PFSK-1 (cell line): ENCODE measurements around the gene INSM1.

ENCODE experiments used
- FOXP2 ChIP-seq: optimal IDR thresholded peaks from 2 replicates; pipeline ENCODE3; 2011; ENCODE audit warnings: borderline replicate concordance, control low read depth, inconsistent platforms; ENCODE audit not compliant: insufficient read depth; ENCODE audit errors: extremely low read length, extremely low read depth
- POLR2AphosphoS5 ChIP-seq: IDR thresholded peaks from 2 replicates; pipeline ENCODE4 v1.6.1; 2012; ENCODE audit warnings: low read depth, mild to moderate bottlenecking, control low read depth, low read length, moderate library complexity
- SIN3A ChIP-seq: IDR thresholded peaks from 2 replicates; pipeline ENCODE4 v1.6.1; 2012; ENCODE audit warnings: mild to moderate bottlenecking, low read length, moderate library complexity, borderline replicate concordance; ENCODE audit not compliant: insufficient read depth
- TAF1 ChIP-seq: IDR thresholded peaks from 2 replicates; pipeline ENCODE4 v1.6.1; 2012; ENCODE audit warnings: low read length, control low read depth, borderline replicate concordance; ENCODE audit not compliant: insufficient read depth
- TF ChIP-seq, protein P1 (sequence below), 2 experiments: IDR thresholded peaks; 2 replicates each; pipeline versions ENCODE4 v1.6.1 to v1.8.0; 2011 to 2012; ENCODE audit warnings: low read depth in 2 of 2, low read length in 2 of 2, control low read depth in 1 of 2, inconsistent platforms in 1 of 2, mild to moderate bottlenecking in 1 of 2, moderate library complexity in 1 of 2; ENCODE audit not compliant: insufficient read depth in 1 of 2

The INSM1 gene

DNA sequence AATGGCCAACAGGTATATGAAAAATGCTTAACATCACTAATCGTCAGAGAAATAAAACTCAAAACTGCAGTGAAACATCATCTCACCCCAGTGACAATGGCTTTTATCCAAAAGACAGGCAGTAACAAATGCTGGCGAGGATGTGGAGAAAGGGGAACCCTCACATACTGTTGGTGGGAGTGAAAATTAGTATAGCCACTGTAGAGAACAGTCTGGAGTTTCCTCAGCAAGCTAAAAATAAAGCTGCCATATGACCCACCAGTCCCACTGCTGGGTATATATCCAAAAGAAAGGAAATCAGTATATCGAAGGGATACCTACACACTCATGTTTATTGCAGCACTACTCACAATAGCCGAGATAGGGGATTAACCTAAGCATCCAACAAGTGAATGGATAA lies 23.4 kb upstream of the INSM1 start:
- TF ChIP-seq, protein P1, sequence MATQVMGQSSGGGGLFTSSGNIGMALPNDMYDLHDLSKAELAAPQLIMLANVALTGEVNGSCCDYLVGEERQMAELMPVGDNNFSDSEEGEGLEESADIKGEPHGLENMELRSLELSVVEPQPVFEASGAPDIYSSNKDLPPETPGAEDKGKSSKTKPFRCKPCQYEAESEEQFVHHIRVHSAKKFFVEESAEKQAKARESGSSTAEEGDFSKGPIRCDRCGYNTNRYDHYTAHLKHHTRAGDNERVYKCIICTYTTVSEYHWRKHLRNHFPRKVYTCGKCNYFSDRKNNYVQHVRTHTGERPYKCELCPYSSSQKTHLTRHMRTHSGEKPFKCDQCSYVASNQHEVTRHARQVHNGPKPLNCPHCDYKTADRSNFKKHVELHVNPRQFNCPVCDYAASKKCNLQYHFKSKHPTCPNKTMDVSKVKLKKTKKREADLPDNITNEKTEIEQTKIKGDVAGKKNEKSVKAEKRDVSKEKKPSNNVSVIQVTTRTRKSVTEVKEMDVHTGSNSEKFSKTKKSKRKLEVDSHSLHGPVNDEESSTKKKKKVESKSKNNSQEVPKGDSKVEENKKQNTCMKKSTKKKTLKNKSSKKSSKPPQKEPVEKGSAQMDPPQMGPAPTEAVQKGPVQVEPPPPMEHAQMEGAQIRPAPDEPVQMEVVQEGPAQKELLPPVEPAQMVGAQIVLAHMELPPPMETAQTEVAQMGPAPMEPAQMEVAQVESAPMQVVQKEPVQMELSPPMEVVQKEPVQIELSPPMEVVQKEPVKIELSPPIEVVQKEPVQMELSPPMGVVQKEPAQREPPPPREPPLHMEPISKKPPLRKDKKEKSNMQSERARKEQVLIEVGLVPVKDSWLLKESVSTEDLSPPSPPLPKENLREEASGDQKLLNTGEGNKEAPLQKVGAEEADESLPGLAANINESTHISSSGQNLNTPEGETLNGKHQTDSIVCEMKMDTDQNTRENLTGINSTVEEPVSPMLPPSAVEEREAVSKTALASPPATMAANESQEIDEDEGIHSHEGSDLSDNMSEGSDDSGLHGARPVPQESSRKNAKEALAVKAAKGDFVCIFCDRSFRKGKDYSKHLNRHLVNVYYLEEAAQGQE (IDR thresholded peaks at IDR 0.05; ENCODE audit: insufficient read depth in 1 of 2, low read depth in 2 of 2, low read length in 2 of 2), result no peak
- TF ChIP-seq SIN3A, result no peak
- no peak for TF ChIP-seq FOXP2
- TF ChIP-seq POLR2AphosphoS5, result no peak
- no peak for TF ChIP-seq TAF1

DNA sequence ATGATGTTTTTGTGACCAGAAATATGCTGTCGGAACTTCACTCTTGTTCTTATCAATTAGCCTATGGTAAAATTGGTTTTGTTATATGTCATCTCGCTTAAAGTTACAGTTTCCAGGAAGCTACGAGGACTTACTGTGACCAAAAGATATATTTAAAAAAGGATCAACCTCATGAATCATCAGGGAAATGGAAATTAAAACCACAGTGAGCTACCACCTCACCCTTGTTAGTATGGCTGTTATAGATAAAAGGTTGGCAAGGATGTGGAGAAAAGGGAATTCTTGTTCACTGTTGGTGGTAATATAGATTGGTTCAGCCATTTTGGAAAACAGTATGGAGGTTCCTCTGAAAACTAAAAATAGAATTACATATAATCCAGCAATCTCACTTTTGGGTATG lies 14.3 kb upstream of the INSM1 start:
- no peak for TF ChIP-seq FOXP2
- no peak for TF ChIP-seq POLR2AphosphoS5
- no peak for TF ChIP-seq TAF1
- TF ChIP-seq SIN3A, result no peak
- TF ChIP-seq, protein P1 (IDR thresholded peaks at IDR 0.05; ENCODE audit: insufficient read depth in 1 of 2, low read depth in 2 of 2, low read length in 2 of 2), result no peak

DNA sequence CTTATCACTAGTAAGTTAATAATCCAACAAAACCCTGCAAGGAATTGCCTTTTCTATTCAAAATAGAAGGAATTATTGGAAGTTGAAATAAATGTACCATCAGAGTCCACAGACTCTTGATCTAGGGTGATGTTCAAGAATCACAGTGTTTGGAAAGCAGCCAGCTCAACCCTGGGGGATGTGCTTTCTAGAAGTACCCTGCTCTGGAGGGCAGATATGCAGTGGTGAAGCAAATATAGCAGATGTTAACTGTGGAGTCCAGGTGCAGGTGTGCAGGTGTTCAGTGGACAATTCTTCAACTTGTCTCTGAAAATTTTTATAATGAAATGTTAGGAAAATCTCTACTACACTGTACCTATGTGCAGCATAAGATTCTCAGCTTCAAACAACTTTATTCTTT lies 9.1 kb upstream of the INSM1 start:
- TF ChIP-seq SIN3A, result no peak
- no peak for TF ChIP-seq TAF1
- TF ChIP-seq FOXP2, result no peak
- no peak for TF ChIP-seq POLR2AphosphoS5
- TF ChIP-seq, protein P1 (IDR thresholded peaks at IDR 0.05; ENCODE audit: insufficient read depth in 1 of 2, low read depth in 2 of 2, low read length in 2 of 2), result no peak

DNA sequence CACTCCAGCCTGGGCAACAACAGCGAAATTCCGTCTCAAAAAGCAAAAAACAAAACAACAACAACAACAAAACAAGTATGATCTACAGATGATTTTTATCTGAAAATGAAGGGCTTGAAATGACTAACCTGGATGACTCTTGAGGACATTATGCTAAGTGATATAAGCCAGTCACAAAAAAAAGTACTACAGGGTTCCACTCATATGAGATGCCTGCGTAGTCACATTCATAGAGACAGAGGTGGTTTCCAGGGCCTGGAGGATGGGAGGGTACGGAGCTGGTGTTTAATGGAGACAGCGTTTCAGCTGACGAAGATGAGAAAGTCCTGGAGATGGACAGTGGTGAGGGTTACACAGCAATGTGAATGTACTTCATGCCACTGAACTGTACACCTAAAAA lies 8.3 kb upstream of the INSM1 start:
- TF ChIP-seq, protein P1 (IDR thresholded peaks at IDR 0.05; ENCODE audit: insufficient read depth in 1 of 2, low read depth in 2 of 2, low read length in 2 of 2), result no peak
- TF ChIP-seq SIN3A (no peak), POLR2AphosphoS5 (no peak), FOXP2 (no peak), TAF1 (no peak)

DNA sequence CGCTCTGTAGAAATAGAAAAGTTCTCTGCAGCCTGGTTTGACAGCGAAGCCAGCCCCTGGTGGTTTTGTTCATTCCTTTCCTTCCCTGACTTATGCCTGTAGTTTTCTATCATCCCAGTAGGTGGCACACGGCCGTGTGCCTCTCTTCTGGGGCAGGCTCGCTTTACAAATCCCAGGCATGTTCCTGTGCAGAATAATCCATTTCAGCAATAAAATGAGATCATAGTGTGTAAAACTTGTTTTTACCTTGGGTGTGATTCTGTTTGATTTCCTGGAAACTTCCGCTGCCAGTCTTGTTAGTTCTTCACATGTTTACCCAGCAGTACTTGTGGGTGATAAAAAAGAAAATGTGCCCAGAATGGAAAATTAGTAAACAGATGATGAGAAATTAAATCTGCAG lies 7.4 kb upstream of the INSM1 start:
- TF ChIP-seq SIN3A (no peak), FOXP2 (no peak), TAF1 (no peak)
- TF ChIP-seq, protein P1 (IDR thresholded peaks at IDR 0.05; ENCODE audit: insufficient read depth in 1 of 2, low read depth in 2 of 2, low read length in 2 of 2), result no peak
